Stimulated activated CD4-positive, alpha-beta T cell treated with anti-CD3 and anti-CD28 coated beads, Interleukin-2, amount 100 ng/mL, for 4 hours (primary cell): Measurements from ENCODE around the gene FRRS1.
"Not testable (repeated sequence)": the region's sequence is repeated elsewhere in the genome, so short reads cannot be mapped to it uniquely, and the experiment has no call there.

Source experiments
- DNase-seq: peaks from one replicate; pipeline ENCODE4 v3.0.0-alpha.2; 2020; ENCODE audit warnings: low read depth

Gene FRRS1, protein sequence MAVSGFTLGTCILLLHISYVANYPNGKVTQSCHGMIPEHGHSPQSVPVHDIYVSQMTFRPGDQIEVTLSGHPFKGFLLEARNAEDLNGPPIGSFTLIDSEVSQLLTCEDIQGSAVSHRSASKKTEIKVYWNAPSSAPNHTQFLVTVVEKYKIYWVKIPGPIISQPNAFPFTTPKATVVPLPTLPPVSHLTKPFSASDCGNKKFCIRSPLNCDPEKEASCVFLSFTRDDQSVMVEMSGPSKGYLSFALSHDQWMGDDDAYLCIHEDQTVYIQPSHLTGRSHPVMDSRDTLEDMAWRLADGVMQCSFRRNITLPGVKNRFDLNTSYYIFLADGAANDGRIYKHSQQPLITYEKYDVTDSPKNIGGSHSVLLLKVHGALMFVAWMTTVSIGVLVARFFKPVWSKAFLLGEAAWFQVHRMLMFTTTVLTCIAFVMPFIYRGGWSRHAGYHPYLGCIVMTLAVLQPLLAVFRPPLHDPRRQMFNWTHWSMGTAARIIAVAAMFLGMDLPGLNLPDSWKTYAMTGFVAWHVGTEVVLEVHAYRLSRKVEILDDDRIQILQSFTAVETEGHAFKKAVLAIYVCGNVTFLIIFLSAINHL

DNA sequence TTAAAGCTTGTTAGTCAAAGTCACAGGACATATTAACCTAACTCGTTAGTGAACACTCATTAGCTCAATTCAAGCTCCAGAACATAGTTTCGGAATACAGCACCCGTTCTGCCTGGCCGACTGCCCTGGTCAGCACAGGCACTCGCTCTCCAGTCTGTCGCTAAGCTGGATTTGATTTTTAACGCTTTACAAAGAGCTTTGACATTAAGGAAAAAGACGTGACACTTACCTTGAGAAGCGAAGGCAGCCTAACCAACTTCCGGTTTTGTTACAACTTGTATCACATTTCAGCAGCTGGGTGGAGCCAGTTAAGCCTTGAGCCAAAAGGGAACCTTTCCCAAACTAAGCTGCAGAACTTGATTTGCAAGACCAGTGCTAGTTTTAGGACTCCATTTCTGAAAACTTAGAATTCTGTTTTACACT is at the start of gene FRRS1:
TSS of gene FRRS1 (minus strand) at position 258 of the 423 bp plus-strand sequence. CDS start 17,867 bp downstream, outside the sequence.
- peak; percentile 3 for DNase-seq

- DNase-seq, result no peak
These were observed 48.0 kb upstream of the FRRS1 start for GRCh38 chr1:99814373-99814900.

- no peak for DNase-seq
These were observed 45.3 kb upstream of the FRRS1 start for GRCh38 chr1:99811747-99812146.

- no peak for DNase-seq
These were observed 44.6 kb upstream of the FRRS1 start for GRCh38 chr1:99811075-99811474.

- peak; percentile 20 for DNase-seq
These were observed 42.1 kb upstream of the FRRS1 start for GRCh38 chr1:99808391-99809115.

DNA sequence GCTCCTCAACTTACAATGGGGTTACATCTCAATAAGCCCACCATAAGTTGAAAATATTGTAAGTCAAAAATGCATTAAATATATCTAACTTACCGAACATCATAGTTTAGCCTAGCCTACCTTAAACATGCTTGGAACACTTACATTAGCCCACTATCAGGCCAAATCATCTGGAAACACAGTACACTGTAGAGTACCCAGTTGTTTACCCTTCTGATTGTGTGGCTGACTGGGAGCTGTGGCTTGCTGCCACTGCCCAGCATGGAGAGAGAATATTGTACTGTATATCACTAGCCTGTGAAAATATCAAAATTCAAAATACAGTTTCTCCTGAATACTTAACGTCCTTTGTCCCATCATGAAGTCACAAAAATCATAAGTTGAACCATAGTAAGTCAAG is 40.4 kb upstream of the FRRS1 start:
- no peak for DNase-seq

GRCh38 chr1:99801584-99801983 is 35.1 kb upstream of the FRRS1 start:
- DNase-seq, result no peak

- not testable (repeated sequence) for DNase-seq
These were observed 27.4 kb upstream of the FRRS1 start for GRCh38 chr1:99793861-99794260.

DNA sequence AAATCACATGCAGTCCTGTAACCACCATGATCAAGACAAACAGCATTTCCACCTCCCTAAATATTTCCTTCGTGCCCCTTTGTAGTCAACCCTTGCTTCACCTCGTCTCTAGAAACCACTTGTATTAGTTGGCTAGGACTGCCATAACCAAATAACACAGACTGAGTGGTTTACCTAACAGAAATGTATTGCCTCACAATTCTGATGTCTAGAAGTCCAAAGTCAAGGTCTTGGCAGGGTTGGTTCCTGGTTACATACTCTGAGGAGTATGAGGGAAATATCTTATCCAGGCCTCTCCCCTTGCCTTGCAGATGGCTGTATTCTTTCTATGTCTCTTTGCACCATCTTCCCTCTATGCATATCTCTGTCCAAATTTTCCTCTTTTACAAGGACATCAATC is 23.3 kb upstream of the FRRS1 start:
- no peak for DNase-seq

- DNase-seq, result no peak
These were observed 22.5 kb upstream of the FRRS1 start for GRCh38 chr1:99788896-99789295.

GRCh38 chr1:99786751-99787501 is 20.5 kb upstream of the FRRS1 start:
- DNase-seq, result no peak

DNA sequence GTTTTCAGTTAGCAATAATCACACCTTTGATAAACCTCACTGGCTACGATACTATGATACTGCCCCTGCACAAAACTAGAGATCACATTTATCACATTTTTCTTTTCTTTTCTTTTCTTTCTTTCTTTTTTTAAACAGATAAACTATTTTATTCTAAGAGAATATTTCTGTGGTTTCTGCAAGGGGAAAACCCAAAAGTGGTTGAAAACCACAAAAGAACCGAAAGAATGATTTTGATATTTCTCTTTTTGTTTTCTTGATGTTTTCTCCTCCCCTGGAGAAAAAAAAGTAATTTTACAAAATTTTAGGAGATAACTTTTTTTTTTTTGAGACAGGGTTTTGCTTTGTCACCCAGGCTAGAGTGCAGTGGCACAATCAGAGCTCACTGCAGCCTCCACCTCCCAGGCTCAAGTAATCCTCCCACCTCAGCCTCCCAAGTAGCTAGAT is 18.4 kb upstream of the FRRS1 start:
- no peak for DNase-seq

DNA sequence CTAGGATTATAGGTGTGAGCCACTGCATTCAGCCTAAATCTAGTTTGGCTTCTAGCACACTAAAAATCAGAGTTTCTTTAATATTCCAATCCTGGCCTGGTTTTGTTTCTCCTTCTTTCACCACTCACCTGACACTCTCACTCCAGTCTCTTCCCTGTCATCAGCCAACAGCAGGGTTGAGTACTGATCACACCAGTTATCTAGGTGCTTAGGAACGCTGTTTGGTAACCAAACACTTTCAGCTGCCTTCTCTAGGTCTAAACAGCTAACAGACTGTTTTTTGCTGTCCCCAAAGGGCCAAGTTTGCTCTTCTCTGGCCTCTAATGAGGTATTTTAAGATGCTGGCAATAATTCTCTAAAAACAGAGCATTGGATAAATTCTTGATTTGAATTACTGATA is 17.7 kb upstream of the FRRS1 start:
- no peak for DNase-seq

DNA sequence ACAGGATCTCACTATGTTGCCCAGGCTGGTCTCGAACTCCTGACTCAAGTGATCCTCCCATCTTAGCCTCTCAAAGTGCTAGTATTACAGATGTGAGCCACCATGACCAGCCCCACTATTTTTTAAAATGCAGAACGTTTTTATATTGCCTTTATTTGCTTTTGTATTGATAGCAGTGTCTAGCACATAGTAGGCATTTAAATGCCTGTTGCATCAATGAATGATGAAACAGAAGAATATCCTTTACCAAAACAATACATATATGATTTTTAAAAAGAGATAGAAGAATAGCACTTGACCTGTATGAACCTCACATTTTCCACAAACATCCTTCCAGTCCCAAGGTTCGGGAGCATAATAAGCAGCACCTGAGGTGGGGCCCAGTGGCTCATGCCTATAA is 16.5 kb upstream of the FRRS1 start:
- no peak for DNase-seq

DNA sequence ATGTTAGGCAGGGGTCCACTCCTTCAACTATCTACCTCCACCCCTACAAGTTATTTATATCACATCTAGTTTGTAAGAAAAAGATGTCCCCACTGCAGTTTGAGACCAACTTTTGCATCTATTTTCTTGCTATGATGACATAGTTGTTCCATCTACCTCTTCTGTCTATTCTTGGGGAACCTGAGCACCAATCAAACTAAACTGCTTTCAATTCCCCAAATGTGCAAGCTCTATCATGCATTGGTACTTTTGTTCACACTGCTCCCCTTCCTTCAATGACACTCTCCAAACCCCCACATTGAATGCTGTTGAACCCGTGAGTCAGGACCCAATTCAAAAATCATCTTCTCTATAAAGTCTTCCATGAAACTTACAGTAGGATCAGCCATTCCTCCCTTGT is 16.0 kb upstream of the FRRS1 start:
- no peak for DNase-seq

GRCh38 chr1:99781798-99782197 is 15.4 kb upstream of the FRRS1 start:
- DNase-seq, result no peak

DNA sequence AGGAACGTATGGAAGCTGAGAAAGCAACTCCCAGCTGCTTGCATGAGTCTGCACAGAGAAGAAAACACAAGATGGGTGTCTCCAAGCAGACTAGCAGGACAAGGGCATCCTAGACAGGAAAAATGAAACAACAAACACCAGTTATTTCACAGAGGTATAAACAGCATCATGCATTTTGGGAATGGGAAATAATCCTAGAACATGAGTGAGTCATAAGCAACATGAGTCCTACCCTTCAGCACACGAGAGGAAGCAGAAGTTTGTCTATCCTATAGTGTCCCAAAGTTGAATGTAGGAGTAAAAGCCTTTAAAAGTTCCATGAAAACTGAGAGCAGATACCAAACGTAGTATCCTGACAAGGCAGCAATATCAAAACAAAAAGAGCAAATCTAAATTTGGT is 11.3 kb upstream of the FRRS1 start:
- DNase-seq, result no peak

DNA sequence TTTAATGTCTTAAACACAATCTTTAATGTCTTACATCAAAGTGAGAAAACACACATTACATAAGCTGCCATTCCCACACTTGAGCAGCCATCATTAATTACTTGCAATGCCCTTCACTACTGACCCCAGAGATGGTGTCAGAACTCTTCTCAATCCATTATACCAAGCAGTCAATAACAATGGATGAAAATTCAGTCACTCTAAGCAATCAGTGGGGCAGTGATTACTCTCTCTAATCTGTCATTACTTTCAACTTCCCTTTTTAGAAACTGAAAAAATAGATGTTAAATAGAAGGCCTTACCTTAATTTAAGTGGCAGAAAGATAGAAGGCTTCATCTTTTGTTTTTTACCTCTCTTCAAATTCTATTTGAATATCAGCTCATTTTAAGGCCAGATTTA is 9.7 kb upstream of the FRRS1 start:
- no peak for DNase-seq

DNA sequence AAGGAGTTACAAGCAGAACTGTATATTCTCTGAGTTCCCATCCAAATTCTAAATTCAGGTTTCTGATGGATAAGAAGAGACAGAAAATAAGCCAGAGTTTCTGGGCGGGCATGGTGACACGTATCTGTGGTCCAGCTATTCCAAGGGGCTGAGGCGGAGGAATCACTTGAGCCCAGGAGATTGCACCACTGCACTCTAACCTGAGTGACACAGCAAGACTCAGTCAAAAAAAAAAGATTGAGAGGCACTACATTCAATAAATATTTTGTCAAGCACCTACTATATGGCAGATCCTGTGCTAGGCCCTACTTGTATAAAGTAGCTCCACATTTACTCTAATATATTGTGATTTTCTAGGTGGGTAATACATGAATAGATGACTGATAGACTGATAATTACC is 6.4 kb upstream of the FRRS1 start:
- no peak for DNase-seq

GRCh38 chr1:99771513-99771918 is 5.1 kb upstream of the FRRS1 start:
- DNase-seq, result no peak

GRCh38 chr1:99768524-99769245 is 2.2 kb upstream of the FRRS1 start:
- DNase-seq, result no peak
